GM18868 (cell line): ENCODE data around the gene MRPL23.

ENCODE experiments used
- ATAC-seq: cut with Tn5 transposase; IDR thresholded peaks from one replicate; pipeline ENCODE4 v1.9.1; 2021; ENCODE audit warnings: mild to moderate bottlenecking, moderate library complexity; ENCODE audit not compliant: unreplicated experiment

MRPL23 gene

DNA sequence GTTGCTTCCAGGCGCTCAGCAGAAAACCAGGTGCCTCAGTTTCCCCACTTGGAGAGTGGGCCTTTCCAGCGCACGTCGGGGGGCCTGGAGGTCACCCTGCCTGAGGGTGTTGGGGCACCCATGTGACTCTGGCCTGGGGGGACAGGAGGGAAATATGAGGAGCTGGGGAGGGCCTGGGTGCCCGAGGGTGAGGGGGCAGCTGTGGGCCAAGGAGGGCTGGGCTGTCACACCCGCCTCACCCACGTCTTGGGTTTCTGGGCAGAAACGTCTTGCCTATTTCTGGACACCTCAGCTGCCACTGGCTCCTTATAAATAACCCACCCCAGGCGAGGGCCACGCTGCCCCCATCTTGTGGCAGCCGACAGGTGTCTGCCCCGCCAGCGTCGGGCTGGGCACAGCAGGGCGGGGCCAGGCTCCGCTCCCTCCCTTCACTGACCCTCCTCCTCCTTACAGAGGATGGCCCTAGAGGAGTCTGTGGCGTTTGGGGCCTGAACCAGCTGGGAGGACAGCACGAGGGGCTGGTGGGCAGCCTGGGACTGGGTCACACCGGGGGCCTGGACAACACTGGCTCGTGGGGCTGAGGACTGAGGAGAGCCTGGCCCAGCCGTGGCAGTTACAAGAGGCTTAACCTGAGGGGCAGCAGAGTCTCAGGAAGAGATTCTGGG lies 26.1 kb upstream of the MRPL23 start:
- no peak for ATAC-seq

DNA sequence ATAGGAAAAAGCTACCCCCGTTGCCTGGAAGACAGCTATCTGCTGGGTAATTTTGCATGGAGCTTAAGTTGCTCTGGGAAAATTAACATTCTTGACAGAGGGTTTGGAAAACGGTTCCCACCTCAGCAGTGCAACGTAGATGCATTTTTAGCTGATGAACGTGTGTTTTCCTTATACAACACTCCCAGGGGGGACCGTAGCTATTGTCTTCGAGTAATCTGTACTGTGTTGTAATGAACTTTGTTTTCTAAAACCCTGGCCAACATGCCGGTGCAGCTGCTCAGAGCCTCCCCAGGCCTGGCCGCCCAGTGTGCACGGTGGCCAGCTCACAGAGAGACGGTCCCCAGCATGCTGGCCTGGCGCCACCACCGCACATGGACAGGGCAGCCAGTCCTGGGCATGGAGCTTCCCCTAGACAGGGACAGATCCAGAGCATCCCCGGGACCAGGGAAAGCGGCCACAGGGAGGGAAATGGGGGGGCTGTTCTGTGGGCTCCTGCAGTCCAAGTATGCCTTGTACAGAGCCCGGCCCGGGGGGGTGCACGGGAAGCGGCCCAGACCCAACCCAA lies 25.5 kb upstream of the MRPL23 start:
- ATAC-seq, result no peak

DNA sequence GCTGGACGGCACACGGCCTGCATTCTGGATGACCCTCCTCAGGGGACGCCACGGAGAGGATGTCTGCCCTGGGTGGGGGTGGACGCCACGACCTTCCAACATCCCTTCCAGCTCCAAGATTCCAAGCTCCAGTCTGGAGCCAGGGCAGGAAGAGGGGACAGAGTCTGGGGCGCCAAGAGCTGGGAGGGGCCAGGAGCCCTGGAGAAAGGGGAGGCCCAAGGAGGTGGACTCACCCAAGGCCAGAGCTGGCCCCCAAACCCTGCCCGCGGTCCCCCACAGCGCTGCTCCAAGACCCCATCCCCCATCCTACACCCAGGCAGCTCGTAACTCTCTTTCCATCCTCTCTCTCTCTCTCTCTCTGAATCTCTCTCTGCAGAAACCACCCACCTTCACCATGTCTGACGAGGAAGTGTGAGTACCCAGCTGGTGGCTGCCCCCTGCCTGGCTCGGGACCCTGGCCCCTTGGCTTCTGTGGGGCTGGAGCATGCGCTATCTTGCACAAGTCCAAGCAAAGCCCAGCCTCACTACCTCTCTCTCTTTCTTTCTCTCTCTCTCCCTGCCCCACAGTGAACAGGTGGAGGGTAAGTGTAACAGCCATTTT lies 24.6 kb upstream of the MRPL23 start:
- no peak for ATAC-seq

DNA sequence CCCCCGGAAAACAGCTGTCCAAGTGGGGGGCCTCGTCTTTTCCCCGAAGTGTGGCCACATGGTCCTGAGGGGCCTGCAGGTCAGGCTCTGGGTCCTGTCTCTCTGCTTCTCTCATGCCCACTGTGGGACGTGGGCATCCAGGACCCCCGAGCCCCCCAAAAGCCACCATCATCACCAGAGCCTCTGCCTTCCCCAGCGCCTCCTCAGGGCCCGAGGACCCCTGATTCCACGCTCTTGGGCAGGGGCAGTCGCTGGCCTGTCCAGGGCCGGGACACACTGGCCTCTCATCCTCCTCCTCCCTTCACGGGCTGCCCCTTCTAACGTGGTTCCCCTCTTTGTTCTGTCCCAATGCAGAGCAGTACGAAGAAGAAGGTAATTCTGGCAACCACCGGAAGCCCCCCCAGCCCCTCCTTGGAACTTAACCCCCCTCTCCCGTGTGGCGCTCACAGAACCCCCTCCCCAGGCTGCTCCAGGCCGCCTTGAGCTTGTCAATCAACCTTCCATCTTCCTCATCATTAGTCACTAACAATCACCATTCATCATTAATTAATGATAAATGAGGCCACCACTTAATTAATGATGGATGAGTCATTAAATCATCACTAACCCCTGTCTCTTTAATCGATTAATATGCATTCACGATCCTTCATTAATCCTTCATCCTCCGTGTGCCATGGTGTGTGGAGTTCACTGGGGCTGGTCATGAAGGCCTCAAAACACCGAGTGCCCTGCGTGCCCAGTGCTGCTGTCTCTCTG lies 23.8 kb upstream of the MRPL23 start:
- no peak for ATAC-seq

DNA sequence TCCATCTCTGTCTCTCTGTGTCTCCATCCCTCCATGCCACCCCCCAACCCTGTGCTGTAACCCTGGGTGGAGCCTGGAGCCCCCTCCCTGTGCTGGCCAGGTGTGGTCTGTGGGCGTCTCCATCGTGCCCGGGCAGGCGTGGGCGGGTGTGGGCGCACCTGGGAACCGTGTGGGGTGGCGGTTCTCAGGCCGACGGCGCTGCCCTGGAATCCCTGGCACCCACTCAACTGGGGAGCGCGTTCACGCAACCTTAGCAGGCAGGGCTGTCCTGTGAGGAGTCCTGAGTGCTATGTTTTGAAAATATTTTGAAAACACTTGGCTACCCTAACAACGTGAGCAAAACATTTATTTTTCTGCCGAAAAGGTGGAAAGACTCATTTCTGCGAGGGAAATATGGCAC lies 23.0 kb upstream of the MRPL23 start:
- ATAC-seq, result no peak

DNA sequence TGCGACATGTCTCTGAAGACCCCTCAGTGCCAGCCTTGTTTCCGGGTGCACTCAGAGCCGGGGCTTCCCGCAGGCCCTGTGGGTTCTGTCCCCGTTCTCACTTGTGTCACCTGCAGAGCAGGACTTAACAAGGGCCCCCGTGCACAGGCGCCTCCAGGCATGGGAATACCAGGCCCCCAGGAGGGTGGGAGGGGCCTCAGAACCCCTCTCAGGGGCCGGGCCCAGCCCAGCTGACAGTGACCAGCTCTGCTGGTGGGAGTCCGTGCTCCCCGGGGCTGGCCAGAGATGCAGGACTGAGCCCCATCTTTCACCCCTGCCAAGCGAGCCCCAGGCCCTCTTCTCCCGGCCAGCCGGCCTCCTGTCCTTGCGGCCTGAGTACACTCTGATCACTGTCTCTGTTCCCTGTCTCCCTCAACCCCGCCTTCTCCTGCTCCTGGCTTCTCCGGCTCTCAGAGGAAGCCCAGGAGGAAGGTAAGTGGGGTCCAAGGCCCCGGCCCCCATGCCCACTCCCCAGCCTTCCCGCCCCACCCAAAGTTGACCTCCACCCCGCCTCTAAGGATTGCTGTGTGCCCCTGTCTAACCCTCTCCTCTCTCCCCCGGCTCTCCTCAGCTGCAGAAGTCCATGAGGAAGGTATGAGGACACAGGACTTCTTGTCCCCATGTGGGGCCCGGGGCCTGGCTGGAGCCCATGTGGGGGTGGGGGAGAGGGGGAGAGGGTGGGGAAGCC lies 22.3 kb upstream of the MRPL23 start:
- ATAC-seq, result no peak

DNA sequence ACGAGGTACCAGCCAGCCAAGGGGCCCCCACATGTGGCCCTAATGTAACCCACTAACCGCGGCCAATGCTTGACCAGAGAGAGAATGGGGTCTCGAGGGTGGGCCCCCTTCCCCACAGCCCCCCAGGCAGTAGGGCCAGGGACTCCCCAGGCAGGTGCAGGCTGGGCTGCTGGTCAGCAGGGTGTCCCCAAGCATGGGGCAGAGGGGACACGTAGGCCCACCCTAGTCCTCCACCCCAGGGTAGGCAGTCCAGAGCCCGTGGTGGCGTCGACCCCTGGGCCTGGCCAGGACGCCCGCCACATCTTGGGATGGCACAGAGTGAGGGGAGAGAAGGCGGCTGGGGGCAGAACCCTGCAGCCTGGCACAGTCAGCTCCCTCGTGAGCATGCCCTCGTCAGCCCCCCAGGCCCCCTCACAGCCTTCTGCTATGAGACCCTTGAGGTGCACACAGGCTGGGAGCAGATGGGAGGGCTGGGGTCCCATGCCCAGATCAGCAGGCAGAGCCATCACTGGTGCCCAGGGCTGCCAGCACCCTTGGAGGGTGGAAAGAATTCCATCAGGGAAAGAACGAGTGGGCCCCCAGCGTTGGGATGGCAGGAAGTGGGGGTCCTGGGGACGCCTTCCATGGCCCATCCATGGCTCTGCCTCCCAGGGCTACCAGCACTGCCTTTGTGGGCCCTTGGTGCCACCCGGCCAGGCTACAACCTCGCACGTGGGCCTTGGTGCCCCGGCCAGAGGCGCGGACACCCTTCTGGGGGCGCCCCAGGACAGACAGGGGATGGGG lies 21.6 kb upstream of the MRPL23 start:
- no peak for ATAC-seq

DNA sequence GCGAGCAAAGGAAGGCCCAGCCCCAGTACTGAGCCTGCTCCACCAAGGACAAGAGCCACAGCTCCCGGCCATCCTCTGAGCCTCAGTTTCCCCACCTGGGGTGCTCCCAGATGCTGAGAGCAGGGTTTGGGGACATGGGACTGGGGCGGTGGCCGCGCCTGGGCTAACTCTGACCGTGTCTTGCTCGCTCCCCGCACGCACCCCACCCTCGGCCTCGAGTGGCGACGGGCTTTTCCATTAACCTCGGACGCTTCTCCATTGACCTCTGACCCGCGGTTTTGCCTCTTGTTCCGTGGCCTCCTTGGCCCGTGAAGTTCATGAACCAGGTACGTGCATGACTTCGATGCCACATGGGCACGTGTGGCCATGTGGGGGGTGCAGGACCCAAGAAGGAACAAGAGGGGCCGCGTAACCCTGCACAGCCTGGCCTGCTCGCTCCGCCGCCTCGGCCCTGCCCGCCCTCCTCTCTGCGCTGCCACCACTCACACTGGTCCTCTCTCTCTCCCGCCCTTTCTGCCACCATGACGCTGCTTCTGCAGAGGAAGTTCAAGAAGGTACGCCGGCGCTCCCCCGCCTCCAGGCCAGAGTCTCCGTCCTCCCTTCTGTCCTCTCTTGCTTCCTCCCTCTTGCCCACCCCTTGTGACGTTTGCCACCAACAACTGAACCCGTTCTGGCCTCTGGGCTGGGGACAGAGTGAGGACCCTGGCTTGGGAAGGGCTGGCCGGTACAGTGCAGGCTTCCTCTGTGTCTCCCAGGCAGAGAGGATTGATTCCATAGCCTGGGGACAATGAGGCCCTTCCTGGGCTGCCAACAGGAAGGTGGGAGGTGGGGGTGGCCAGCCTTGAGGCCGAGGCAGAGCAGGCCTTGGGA lies 20.7 kb upstream of the MRPL23 start:
- ATAC-seq, result no peak

DNA sequence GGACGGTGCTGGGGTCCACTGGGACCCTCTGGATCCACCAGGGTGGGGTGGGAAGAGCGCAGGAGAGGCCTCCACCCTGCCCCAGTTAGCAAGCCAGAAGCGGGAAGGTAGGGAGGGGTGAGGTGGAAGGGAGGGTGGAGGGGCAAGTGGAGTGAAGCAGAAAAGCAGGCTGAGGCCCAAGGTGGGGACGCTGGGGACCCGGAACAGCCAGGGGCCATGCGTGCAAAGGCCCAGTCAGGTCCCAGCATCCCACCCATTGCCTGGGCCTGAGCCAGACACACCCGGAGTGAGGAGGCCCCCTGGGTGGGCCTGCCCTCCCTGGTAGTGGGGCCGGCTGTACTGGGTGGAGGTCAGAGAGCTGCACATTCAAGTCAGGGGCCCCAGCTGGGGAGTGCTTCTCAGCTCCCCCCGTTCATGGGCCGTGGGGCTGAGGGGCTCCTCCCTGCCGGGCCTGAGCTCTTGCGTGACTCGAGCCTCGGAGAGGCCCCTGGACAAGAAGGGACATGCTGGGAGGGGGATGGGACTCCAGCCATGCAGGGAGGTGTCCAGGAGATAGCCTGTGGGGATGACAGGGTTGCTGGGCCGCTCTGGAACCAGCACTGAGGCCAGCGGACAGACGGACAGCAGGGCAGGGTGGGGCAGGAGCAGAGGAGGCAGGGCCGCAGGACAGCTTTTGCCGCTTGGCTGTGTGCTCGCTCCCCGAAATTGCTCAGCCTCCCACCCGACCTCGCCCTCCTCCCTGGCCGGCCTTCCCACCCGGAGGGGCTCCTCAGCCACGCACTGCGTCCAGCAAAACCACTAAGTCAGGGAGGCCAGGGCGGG lies 19.9 kb upstream of the MRPL23 start:
- no peak for ATAC-seq

DNA sequence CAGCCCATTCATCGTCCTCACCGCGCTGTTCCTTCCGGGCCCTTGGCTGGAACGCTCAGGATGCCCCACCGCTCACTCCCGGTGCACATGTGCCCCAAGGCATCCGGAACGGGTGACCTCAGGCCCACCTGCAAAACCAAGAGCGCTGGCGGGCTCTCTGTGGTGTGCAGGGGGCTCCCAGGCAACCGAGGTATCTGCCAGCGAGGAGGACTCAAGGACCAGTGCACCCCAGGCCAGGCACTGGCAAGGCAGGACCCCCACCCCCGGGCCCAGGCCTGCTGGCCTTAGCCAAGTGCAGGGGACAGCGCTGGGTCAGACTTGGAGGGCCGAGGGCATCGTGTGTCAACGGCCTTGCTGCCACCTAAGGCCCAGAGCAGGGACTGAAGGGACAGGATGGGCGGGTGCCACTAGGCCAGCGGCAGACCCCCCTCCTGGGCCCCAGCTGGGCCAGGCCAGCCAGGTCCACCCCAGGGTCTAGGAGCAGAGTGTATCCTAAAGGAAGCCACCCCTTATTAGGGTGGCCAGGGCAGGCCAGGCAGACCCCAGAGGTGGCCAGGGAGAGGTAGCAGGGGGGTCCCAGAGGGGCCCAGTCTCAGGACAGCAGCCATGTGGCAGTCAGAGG lies 19.2 kb upstream of the MRPL23 start:
- no peak for ATAC-seq

DNA sequence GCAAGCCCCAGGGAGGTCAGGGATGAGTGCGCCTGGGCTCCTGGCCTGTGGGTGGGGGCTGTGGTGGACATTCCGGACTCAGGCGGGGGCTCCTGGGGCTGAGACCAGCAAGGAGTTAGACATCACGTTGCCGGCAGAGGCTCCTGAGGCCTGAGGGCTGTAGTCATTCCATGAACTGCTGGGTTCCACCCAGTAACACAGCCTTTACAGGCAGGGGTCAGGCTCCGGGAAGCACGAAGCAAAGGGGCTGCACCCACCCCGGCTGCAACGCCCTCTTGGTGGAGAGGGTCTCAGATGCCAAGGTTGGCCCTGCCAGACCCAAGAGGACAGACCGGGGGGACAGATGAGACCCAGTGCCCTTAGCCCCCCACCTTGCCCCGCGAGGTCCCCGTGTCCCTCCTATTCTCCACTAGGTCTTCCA lies 18.7 kb upstream of the MRPL23 start:
- ATAC-seq, result no peak

DNA sequence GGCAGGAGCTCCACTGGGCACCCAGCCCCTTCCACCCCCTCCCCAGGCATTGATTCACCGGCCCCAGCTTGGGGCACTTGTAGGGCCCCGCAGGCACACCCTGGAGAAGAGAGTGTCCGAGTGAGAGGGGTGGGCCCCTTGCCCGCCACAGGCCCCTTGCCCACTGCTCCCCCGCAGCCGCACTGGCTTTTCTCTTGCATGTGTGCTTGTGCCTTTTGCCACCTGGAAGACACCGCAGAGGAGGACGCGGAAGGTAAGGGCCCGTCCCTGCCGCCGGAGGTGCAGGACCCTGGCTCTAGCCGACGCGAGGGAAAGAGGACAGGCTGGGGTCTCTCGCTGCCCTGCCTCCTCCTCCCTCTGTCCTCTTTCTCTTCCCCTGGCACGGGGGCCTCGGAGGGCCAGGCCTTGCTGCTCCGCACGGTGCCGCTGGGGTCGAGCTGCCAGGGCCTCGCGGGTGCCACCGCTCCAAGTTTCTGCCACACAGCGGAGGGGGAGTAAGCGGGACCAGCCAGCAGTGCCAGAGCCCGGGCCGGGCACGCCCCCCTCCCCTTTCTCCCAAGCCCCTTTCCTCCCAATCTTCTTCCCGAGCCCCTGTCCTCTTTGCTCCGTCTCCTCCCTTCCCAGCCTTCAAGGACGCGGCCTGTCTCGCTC lies 18.1 kb upstream of the MRPL23 start:
- no peak for ATAC-seq

DNA sequence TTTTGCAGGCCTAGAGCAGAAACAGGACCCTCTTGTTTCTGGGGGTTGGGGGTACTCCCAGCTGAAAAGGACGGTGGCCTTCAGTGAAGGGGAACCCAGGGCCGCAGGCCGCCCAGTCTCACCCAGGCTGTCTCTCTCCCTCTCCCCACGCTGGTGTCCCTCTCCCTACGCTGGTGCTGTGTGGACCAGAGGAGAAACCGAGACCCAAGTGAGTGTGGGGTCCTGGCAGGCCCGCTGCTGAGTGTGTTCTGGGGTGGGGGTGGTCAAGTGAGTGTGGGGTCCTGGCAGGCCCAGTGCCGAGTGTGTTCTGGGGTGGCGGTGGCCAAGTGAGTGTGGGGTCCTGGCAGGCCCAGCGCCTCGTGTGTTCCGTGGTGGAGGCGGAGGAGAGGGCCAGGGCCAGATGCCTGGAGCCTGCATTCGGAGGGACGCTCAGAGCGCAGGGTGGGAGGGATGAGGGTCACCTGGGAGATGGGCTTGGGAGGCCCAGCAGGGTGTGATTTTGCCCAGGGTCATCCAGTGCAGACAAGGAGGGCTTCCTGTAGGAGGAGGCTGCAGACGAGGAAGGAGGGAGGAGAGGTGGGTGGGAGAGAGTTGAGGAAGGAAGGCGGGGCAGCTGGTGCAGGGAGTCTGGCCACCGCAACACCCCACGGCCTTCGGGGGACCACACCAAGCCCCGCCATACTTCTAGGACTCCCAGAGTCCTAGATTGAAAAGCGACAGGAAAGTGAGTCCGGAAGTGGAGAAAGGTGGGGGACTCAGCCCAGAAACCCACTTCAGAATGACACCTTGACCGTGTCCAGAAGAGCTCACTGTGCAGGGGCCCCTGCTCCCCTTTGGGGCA lies 17.3 kb upstream of the MRPL23 start:
- no peak for ATAC-seq

DNA sequence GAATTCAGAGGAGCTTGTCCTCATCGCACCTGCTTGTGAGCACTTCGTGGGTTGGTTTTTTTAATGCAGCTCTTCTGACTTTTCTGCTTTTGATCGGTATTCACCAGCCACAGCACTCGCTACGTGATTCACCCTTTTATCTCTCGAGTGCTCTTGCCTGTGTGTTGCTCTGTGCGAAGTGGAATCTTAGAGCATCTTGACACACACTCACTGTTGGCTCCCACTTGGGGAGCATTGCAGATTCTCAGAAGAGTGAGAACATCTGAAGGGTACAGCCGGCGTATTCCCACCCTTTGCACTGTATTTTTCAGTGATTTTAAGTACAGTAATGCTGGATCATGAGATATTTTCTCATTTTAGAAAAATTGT lies 16.7 kb upstream of the MRPL23 start:
- ATAC-seq, result no peak

DNA sequence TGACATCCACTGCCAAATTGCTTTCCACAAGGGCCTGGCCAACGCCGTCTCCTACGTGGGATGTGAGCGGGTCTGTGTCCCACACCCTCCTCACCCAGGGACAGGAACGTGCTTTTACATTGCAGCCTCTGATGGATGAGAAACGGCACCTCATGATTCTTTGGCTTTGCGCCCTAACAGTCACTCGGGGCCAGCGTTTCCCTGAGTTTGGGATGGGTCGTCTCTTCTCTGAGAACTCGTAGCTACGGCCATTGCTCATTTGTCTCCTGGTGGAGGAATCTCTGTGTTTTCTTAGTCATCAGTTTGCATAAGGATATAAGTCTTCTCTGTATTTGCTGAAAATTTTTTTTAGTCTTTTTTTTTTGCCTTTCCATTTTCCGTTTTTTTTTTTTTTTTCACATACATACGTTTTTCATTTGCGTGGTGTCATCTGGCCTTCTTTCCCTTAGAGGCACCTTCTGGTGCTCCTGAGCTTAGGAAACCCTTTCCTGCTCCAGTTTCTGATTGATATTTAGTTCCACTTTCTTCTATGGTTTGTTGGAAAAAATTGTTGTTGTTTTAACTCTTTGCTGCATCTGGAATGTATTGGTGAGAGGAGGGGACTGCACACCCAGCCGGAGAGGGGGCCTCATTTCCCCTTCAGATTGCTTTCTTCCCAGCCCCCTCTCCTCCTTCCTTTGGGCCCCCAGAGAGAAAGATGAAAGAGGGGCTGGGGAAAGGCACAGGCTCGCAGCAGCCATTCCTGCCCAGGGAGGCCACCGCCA lies 15.6 kb upstream of the MRPL23 start:
- ATAC-seq, result no peak

DNA sequence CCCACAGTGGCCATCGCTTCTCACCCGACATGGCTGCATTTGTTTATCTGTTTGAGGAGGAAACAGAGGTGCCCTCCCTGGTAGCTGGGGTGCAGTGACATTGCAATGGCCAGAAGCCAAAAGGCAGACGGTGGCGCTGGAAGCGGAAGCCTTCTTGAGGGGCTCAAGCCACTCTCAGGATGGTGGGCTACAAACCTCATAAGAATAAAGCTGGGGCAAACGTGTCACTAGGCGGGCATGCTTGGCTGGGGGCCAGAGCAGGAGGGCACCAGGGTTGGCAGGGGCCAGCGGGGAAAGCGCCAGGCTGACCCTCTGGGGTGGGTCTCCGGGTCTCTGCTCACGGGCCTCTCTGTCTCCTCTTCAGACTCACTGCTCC lies 15.0 kb upstream of the MRPL23 start:
- no peak for ATAC-seq
